ENCODE results near the gene PRAF2. TPM values are rescaled to one million over a fixed set of nuclear protein-coding genes. Genes with fewer than 3 reads are reported as not detected.

The PRAF2 gene
- total and polyA plus RNA-seq, 9 of the 15 experiments (the other 6 are each of a cell fraction or from before 2014, with no cell fraction given) = 0.24 to 5.7 (median 2.0) TPM

- FAIRE-seq = no peak
- WGBS (ENCODE audit: insufficient coverage, low coverage, missing lambda C conversion rate) = 52% methylated on average over 3 of the region's 5 CpGs
- H3K79me2 ChIP-seq (ENCODE audit: control insufficient read depth, insufficient read depth, low read length) = peaks cover 13% of the 10 kb centered on the region
- no peak for DNase-seq (ENCODE audit: extremely low read depth in 1 of 4, low spot score in 3 of 4)
- POLR2A ChIA-PET = interaction anchor here (1.0 kb wide), 1 partner anchor 12 kb away, joined by 3 read pairs; no protein-coding TSS in a partner anchor
- intact Hi-C loops (cut with micrococcal nuclease) = no loop called here
- no peaks in the 10 kb centered on the region for H3K9me1 ChIP-seq (ENCODE audit: control insufficient read depth, insufficient read depth, low read length)
- H3K4me3 ChIP-seq = no peak overlapping the region
- TF ChIP-seq BDP1 (IDR thresholded peaks at IDR 0.05; ENCODE audit: insufficient read depth, insufficient read length) (no peak), ZSCAN29 (IDR thresholded peaks at IDR 0.05) (no peak), KDM5B (IDR thresholded peaks at IDR 0.05; ENCODE audit: insufficient replicate concordance, low read depth, low read length) (no peak), RBFOX2 (IDR thresholded peaks at IDR 0.05; ENCODE audit: low read depth, low read length) (peak; percentile 53)
- no peak overlapping the region for H3K27ac ChIP-seq (ENCODE audit: extremely low read depth, low read depth, low read length)
- no peak overlapping the region; a peak in 1 of 4 replicates for H3K9ac ChIP-seq (ENCODE audit: insufficient read depth in 1 of 2, low read depth in 2 of 2, low read length in 2 of 2)
- in situ Hi-C loops (cut with MboI) = no loop called here
- CTCF ChIA-PET (ENCODE audit: low intra/inter-chr PET ratio) = no interaction called here
- H2AFZ ChIP-seq (ENCODE audit: low read depth, low read length) = no peak overlapping the region
- no peaks in the 10 kb centered on the region for H3K9me3 ChIP-seq (replicated peaks; ENCODE audit: control insufficient read depth, insufficient read depth, low read depth, low read length)
- no peaks in the 10 kb centered on the region for H4K20me1 ChIP-seq (replicated peaks; ENCODE audit: control insufficient read depth, insufficient read depth, low read length)
- ATAC-seq = no peak
- BruUV-seq (replicated peaks) = no TSS peak
- no peak overlapping the region for H3K4me2 ChIP-seq (ENCODE audit: insufficient read depth, low read length)
- peaks cover 5 to 29% of the 10 kb centered on the region in 2 experiments; a peak in 3 of 5 replicates for H3K4me1 ChIP-seq (replicated peaks in 1 of 2; ENCODE audit: control insufficient read depth in 2 of 2, insufficient read depth in 2 of 2, low read length in 2 of 2)
- peaks cover 29% of the 10 kb centered on the region; the same call in 2 of the 3 replicates for H3K36me3 ChIP-seq (ENCODE audit: control insufficient read depth, insufficient read depth, low read length)
- no peaks in the 10 kb centered on the region for H3K27me3 ChIP-seq (ENCODE audit: control insufficient read depth in 2 of 2, insufficient read depth in 2 of 2, low read length in 2 of 2)
These were observed 4.1 kb upstream of the PRAF2 start for GRCh38 chrX:49077941-49078340.

- WGBS (ENCODE audit: insufficient coverage, low coverage, missing lambda C conversion rate) = 77% methylated on average over 4 of the region's 13 CpGs
- Histone ChIP-seq H3K27ac (ENCODE audit: extremely low read depth, low read depth, low read length) (no peak overlapping the region), H3K9me3 (replicated peaks; ENCODE audit: control insufficient read depth, insufficient read depth, low read depth, low read length) (no peaks in the 10 kb centered on the region), H3K36me3 (ENCODE audit: control insufficient read depth, insufficient read depth, low read length) (peaks cover 29% of the 10 kb centered on the region; the same call in 2 of the 3 replicates), H2AFZ (ENCODE audit: low read depth, low read length) (no peak overlapping the region), H3K4me3 (no peak overlapping the region), H3K4me1 (replicated peaks in 1 of 2; ENCODE audit: control insufficient read depth in 2 of 2, insufficient read depth in 2 of 2, low read length in 2 of 2) (peaks cover 3 to 39% of the 10 kb centered on the region in 2 experiments; a peak in 3 of 5 replicates), H4K20me1 (replicated peaks; ENCODE audit: control insufficient read depth, insufficient read depth, low read length) (no peaks in the 10 kb centered on the region), H3K9me1 (ENCODE audit: control insufficient read depth, insufficient read depth, low read length) (no peaks in the 10 kb centered on the region), H3K4me2 (ENCODE audit: insufficient read depth, low read length) (no peak overlapping the region), H3K27me3 (ENCODE audit: control insufficient read depth in 2 of 2, insufficient read depth in 2 of 2, low read length in 2 of 2) (no peaks in the 10 kb centered on the region), H3K9ac (ENCODE audit: insufficient read depth in 1 of 2, low read depth in 2 of 2, low read length in 2 of 2) (no peak overlapping the region), H3K79me2 (ENCODE audit: control insufficient read depth, insufficient read depth, low read length) (peaks cover 13% of the 10 kb centered on the region)
- BruUV-seq (replicated peaks) = TSS peak; percentile 10
- no peak for DNase-seq (ENCODE audit: extremely low read depth in 1 of 4, low spot score in 3 of 4)
- POLR2A ChIA-PET = interaction anchor here (1.0 kb wide), 1 partner anchor 10 kb away, joined by 4 read pairs; no protein-coding TSS in a partner anchor
- CTCF ChIA-PET (ENCODE audit: low intra/inter-chr PET ratio) = no interaction called here
- intact Hi-C loops (cut with micrococcal nuclease) (no loop called here), in situ Hi-C loops (cut with MboI) (no loop called here)
- no peak for FAIRE-seq
- ATAC-seq = no peak
- TF ChIP-seq ETV6 (IDR thresholded peaks at IDR 0.05; ENCODE audit: borderline replicate concordance in 1 of 2, low read depth in 2 of 2, low read length in 1 of 2) = no peak
- TF ChIP-seq ETV6 (CRISPR knock-in tag; IDR thresholded peaks at IDR 0.05; ENCODE audit: borderline replicate concordance) = no peak
- TF ChIP-seq DIDO1 (tag; IDR thresholded peaks at IDR 0.05; ENCODE audit: low read depth) = no peak
- TF ChIP-seq ELK1 (CRISPR knock-in tag; IDR thresholded peaks at IDR 0.05) = no peak
- no peak for TF ChIP-seq ZC3H11A (IDR thresholded peaks at IDR 0.05; ENCODE audit: low read depth, low read length)
- no peak for TF ChIP-seq SMARCC2 (IDR thresholded peaks at IDR 0.05; ENCODE audit: low read depth)
- TF ChIP-seq ZBTB8A (IDR thresholded peaks at IDR 0.05; ENCODE audit: partially characterized antibody) = no peak
These were observed 1.5 kb upstream of the PRAF2 start for GRCh38 chrX:49075347-49075746.
